GM19043 (cell line): ENCODE data around the gene ZNF71.

Source experiments
- ATAC-seq: cut with Tn5 transposase; IDR thresholded peaks from one replicate; pipeline ENCODE4 v1.9.1; 2021; ENCODE audit warnings: low read depth; ENCODE audit not compliant: unreplicated experiment

The ZNF71 gene

GRCh38 chr19:56594783-56595547, at the start of gene ZNF71:
Gene ZNF71, plus strand, starts transcription at chr19:56595302. Its CDS starts 6,257 bp downstream, at chr19:56601559.
- peak; percentile 90 for ATAC-seq

- no peak for ATAC-seq
These were observed 47.6 kb upstream of the ZNF71 start for GRCh38 chr19:56547535-56547934.

- ATAC-seq = no peak
These were observed 40.7 kb upstream of the ZNF71 start for GRCh38 chr19:56554272-56554869.

DNA sequence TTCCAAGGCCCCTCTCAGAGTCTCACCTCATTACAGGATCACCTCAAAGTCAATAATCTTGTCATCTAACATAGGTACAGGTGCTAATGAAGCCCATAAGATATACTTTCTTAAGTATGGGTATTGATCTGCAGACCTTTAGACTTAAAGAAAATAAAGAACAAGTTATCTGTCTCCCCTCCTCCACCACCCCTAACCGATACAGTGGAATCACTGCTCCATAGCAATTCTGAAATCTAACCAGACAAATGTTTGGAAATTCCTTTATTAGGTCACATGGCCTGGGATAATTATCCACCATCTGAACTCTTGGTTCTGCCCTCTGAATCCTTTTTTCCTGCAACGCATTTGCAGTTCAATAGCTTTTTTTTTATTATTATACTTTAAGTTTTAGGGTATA, 32.3 kb upstream of the ZNF71 start:
- ATAC-seq = no peak

DNA sequence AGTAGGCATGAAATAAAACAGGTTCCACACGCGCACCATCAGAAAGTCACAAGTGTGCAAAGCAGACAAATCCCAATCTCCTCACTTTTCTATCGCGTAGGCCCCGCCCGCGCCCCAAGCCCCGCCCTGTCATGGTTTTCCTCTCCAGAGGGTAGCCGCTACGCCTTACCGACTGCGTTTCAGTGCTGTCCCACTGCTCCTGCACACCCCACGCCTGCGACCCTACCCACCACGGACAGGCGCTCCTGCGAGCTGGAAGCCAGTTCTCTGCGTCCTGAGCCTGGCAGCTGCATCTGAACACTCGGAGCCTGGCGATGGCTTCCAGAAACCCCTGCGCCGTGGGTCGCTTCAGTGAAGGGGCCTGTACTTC, 28.2 kb upstream of the ZNF71 start:
- peak; percentile 15 for ATAC-seq

DNA sequence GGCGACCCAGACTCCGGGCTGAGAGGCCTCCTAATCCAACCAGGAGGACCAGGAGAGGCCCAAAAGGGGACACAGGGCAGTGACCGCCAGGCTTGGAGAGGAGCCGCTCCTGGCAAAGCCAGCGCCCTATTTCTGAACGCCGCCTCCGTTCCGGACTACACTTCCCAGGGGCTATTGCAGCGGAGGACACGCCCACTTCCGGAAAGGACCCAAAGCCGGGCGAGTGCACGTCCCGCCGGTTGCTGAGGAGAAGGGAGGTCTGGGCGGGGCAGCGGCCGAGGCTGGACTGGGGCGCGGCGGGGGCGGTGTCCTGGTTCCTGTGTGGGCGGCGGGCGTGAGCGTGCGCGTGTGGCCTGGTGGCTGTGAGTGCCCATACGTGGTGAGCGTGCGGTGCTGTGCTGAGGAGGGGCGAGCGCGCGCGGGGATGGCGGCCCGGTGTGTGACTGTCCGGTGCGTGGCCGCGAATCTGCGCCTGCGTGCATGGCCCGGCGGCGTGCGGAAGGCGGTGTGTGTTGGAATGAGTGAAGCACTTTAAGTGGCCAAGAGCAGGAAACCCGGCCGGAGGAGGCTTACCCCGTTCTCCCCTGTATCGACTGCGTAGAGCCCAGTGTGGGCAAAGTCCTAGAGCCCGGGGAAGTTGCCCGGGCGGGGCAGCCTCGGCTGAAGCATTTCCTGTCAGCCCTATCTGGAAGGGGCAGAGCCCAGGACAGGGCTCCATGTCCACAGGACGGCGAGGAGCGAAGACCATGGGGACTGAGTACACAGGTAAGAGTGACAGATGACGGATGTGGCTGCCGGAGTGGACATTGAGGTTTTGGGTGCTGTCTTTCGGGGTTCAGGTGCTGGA, 27.6 kb upstream of the ZNF71 start, which contains the start of gene ZNF470:
Gene ZNF470, plus strand, starts transcription at position 195 of the 847 bp plus-strand sequence. CDS start 2,844 bp downstream, outside the sequence.
- ATAC-seq = peak; percentile 99

GRCh38 chr19:56572589-56572988, 22.5 kb upstream of the ZNF71 start:
- ATAC-seq = no peak

GRCh38 chr19:56573914-56574313, 21.2 kb upstream of the ZNF71 start:
- no peak for ATAC-seq

DNA sequence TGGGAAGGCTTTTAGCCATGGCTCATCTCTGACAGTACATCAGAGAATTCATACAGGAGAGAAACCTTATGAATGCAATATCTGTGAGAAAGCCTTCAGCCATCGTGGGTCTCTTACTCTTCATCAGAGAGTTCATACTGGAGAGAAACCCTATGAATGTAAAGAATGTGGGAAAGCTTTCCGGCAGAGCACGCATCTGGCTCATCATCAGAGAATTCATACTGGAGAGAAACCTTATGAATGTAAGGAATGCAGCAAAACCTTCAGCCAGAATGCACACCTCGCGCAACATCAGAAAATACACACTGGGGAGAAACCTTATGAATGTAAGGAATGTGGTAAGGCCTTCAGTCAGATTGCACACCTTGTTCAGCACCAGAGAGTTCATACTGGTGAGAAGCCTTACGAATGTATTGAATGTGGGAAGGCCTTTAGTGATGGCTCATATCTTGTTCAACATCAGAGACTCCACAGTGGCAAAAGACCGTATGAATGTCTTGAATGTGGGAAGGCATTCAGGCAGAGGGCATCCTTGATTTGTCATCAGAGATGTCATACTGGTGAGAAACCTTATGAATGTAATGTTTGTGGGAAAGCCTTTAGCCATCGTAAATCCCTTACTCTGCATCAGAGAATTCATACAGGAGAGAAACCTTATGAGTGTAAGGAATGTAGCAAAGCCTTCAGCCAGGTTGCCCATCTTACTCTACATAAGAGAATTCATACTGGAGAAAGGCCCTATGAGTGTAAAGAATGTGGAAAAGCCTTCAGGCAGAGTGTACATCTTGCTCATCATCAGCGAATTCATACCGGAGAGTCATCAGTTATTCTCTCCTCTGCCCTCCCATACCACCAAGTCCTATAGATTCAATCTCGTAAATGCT, 17.1 kb upstream of the ZNF71 start:
- no peak for ATAC-seq

DNA sequence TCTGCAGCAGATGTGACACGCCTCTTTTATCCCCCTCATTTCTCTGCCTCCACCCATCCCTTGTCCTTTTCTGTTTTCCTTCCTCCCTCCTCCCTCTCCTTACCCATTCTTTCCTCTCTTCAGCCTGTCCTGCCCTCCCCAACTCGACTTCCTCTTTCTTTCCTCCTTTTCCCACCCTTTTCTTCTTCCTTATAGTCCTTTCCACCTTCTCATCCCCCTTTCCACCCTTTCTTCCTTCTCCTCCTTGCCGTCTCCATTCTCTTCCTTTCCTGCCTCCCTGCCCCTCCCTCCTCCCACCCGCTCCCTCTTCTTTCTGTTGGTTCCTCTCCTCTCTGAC, 688 bp upstream of the ZNF71 start:
- ATAC-seq = no peak

GRCh38 chr19:56595548-56595899, 422 bp downstream of the ZNF71 start:
- ATAC-seq = no peak

DNA sequence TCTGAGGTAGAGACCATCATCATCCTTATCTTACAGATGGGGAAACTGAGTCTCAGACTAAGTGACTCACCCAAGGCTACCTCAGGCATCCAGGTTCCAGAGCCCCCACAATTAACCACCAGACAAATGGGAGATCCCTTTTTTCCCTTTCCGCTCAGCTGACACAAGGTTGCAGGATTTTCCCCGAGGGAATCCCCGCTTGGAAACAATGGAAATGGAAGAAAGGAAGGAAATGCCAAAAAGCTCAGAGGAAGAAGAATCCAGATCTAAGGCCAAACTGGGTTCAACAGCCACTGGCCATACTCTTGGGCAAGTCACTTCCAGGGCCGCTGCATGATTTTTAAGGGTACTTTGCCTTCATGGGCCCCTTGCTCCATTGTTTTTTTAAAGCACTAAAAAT, 1.6 kb downstream of the ZNF71 start:
- no peak for ATAC-seq

DNA sequence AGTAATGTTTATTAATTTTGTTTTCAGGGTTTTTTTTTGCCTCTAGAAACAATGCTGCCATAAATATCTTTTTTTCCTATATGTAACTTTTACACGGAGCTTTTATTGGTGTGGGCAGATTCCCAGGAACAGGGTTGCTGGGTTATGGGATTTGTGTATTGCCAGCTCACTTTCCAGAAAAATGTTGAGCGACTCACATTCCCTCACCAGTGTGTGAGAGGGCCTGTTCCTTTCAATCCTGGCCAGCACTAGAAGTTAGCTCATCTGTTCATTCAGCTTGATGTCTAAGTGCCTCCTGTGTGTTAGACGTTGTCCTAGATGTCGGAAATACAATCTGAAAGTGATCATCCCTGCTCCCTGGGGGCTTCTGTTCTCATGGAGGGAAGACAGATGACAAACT, 2.6 kb downstream of the ZNF71 start:
- no peak for ATAC-seq

- no peak for ATAC-seq
These were observed 6.3 kb downstream of the ZNF71 start for GRCh38 chr19:56601375-56601774.

DNA sequence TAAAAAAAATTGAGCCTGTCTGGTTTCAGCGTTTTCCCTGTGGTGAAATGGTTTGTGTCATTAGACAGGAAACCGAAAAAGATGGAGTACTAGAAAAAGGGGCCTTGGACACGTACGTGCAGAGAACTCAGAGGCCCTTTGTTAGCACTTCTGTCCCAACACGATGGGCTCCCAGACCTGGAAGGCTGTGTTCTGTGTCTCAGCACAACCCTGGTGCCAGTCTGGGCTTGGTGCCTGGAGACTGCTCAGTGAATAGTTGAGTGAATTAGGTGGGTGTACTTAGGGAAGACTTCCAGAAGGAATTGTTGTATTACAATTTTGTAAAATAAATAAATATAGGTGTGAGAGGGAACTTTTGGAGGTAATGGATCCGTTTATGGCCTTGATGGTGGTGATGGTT, 8.7 kb downstream of the ZNF71 start:
- ATAC-seq = no peak

DNA sequence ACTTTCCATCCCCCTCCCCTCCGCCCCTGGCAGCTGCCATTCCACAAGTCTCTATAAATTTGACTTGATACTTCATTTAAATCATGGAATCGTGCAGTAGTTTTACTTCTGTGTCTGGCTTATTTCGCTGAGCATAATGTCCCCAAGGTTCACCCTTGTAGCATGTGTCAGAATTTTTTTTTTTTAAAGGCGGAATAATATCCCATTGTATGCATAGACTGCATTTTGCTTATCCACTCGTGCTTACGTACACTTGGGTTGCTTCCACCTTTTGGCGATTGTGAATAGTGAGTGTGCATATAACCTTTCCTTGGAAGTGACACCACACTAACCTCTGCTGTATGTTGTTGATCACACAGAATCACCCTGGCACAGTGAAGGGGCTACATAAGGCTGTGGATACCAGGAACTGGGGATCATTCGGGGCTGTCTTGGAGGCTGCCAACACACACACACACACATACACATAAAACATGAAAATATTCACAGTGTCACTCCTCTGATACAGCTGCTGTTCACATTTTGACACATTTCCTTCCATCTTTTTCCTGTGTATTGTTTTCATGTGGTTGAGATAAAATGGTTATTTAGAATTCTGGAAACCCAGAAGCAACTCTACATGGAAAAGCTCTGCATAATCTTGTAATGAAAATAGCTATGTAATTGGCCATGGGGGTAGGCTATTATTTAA, 13.3 kb downstream of the ZNF71 start:
- no peak for ATAC-seq

DNA sequence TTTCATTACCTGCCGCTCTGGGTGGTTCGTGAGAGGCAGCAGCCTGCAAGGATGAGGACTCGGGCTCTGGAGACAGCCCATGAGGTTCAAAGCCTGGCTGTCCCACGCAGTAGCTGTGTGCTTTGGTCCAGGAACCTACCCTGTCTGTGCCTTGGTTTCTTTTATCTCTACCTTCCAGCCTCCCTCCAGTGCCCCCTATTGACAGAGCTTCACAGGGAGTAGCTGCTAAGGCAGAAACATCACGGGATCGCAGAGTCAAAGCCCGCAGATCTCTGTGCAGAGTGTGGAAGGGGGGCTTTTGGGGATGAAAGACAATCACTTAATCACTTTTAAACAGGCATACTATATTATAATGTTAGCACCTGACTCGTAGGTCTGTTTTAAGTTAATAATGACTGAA, 16.2 kb downstream of the ZNF71 start:
- no peak for ATAC-seq

DNA sequence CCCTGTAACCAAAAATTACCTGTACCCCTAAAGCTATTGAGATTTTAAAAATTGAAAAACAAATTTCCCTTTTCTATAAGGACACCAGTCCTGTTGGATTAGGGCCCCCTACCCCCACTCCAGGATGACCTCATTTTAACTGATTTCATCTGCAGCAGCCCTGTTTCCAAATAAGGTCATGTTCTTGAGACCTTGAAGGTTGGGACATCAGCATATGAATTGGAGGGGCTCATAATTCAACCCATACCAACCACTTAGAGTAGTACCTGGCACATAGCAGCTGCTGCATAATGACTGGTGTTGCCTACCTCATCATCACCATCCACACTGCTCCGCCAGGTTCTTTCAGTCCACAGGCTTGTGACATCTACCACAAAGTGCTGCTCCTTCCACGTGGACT, 17.6 kb downstream of the ZNF71 start:
- ATAC-seq = no peak

DNA sequence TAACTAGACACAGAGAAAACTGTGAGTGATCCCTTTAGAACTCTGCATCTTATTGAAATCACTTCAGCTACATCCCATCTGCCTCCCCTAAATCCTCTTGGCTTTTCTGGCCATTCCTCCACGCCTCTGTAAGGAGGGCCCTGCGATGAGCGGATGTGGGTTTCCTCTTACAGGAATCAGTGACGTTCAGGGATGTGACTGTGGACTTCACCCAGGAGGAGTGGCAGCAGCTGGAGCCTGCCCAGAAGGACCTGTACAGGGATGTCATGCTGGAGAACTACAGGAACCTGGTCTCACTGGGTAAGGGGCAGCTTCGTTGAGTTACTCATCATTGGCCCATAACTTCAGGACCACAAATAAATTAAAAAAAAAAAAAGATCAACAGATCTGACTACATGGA, 18.5 kb downstream of the ZNF71 start:
- ATAC-seq = no peak

- no peak for ATAC-seq
These were observed 22.4 kb downstream of the ZNF71 start for GRCh38 chr19:56617531-56617930.
